ENCODE data around the gene USP20. TPM values are rescaled to one million over a fixed set of nuclear protein-coding genes. Genes with fewer than 3 reads are reported as not detected.

The USP20 gene
- total RNA-seq, 1 donor from 2014 or later: 21.3 TPM

DNA sequence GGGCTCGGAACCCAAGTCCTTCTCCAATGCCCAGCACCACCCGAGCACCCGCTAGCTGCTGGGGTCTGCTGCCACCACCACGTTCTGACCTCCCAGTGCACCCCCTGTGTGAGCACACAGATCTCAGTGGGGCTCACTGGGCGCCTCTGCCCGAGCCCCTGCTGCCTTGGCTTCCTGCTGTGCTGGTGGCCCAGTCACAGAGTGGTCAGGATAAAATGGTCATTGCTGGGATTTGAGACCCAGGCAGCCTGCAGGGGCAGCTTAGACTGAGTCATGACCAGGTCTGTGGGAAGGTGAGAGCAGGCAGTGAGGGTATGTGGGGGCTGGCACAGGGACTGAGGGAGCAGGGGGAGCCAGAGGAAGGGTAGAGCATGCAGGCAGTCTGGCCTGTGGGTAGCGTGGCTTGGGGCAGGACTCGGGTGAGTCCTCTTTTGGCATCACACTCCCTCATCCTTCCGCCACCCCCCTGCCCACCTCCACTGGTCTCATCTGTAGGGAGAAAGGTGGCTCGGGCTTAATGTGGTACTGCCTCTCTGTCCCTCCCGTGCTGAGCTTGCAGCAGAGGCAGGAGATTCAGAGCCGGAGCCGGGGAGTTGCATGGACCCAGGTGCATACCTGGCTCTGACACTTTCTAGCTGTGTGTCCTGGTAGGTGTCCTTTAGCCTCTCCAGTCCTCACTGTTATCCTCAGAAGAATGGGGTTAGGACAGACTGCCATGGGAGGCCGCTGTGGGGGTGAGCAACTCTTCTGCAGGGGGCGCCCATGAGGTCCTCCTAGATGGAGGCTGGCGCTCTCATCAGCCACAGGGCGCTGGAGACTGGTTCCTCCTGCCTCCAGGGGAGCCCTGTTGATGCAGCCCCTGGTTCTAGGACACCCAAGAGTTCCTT, 32.1 kb downstream of the USP20 start:
- Mint-ChIP-seq H3K27ac (ENCODE audit: unreplicated experiment) (no peak overlapping the region), H3K9me3 (ENCODE audit: low read depth) (no peaks in the 10 kb centered on the region), H3K27me3 (ENCODE audit: low read depth) (no peaks in the 10 kb centered on the region), H3K4me3 (ENCODE audit: unreplicated experiment) (no peak overlapping the region), H3K36me3 (ENCODE audit: low read depth) (peaks cover 18% of the 10 kb centered on the region), H3K4me1 (ENCODE audit: low read depth) (no peaks in the 10 kb centered on the region)
- DNase-seq (ENCODE audit: low spot score): no peak
- TF ChIP-seq, protein P1, sequence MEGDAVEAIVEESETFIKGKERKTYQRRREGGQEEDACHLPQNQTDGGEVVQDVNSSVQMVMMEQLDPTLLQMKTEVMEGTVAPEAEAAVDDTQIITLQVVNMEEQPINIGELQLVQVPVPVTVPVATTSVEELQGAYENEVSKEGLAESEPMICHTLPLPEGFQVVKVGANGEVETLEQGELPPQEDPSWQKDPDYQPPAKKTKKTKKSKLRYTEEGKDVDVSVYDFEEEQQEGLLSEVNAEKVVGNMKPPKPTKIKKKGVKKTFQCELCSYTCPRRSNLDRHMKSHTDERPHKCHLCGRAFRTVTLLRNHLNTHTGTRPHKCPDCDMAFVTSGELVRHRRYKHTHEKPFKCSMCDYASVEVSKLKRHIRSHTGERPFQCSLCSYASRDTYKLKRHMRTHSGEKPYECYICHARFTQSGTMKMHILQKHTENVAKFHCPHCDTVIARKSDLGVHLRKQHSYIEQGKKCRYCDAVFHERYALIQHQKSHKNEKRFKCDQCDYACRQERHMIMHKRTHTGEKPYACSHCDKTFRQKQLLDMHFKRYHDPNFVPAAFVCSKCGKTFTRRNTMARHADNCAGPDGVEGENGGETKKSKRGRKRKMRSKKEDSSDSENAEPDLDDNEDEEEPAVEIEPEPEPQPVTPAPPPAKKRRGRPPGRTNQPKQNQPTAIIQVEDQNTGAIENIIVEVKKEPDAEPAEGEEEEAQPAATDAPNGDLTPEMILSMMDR (IDR thresholded peaks at IDR 0.05): no peak

DNA sequence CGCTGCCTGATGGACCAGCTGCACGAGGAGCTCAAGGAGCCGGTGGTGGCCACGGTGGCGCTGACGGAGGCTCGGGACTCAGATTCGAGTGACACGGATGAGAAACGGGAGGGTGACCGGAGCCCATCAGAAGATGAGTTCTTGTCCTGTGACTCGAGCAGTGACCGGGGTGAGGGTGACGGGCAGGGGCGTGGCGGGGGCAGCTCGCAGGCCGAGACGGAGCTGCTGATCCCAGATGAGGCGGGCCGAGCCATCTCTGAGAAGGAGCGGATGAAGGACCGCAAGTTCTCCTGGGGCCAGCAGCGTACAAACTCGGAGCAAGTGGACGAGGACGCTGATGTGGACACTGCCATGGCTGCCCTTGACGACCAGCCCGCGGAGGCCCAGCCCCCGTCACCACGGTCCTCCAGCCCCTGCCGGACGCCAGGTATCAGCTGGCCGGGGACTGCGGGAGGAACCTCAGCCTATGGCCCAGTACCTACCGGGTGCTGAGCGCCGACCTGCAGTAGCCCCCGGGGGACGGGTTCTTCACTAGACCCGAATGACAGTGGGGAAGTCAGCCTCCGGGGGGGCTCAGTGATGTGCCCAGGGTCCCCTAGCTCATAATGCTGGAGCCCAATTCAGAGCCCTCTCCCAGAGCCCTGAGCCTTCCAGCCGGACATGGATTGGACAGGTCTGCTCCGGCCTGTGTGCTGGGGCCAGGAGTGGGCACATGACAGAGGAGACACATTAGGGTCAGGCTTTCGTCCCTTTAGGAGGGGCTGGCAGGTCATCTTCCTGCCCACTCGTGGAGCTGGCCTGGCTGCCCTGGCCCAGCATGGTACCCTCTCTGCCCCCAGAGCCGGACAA, 33.0 kb downstream of the USP20 start:
- TF ChIP-seq, protein P1 (IDR thresholded peaks at IDR 0.05): no peak
- Mint-ChIP-seq H3K27ac (ENCODE audit: unreplicated experiment) (no peak overlapping the region), H3K27me3 (ENCODE audit: low read depth) (no peaks in the 10 kb centered on the region), H3K4me1 (ENCODE audit: low read depth) (no peaks in the 10 kb centered on the region), H3K9me3 (ENCODE audit: low read depth) (no peaks in the 10 kb centered on the region), H3K4me3 (ENCODE audit: unreplicated experiment) (no peak overlapping the region), H3K36me3 (ENCODE audit: low read depth) (peaks cover 18% of the 10 kb centered on the region)
- no peak for DNase-seq (ENCODE audit: low spot score)

- TF ChIP-seq, protein P1 (IDR thresholded peaks at IDR 0.05): no peak
- Mint-ChIP-seq H3K4me1 (ENCODE audit: low read depth) (no peaks in the 10 kb centered on the region), H3K36me3 (ENCODE audit: low read depth) (peaks cover 19% of the 10 kb centered on the region), H3K9me3 (ENCODE audit: low read depth) (no peaks in the 10 kb centered on the region), H3K27me3 (ENCODE audit: low read depth) (no peaks in the 10 kb centered on the region), H3K4me3 (ENCODE audit: unreplicated experiment) (no peak overlapping the region), H3K27ac (ENCODE audit: unreplicated experiment) (no peak overlapping the region)
- DNase-seq (ENCODE audit: low spot score): no peak
These were observed 33.7 kb downstream of the USP20 start for GRCh38 chr9:129868872-129869486.

DNA sequence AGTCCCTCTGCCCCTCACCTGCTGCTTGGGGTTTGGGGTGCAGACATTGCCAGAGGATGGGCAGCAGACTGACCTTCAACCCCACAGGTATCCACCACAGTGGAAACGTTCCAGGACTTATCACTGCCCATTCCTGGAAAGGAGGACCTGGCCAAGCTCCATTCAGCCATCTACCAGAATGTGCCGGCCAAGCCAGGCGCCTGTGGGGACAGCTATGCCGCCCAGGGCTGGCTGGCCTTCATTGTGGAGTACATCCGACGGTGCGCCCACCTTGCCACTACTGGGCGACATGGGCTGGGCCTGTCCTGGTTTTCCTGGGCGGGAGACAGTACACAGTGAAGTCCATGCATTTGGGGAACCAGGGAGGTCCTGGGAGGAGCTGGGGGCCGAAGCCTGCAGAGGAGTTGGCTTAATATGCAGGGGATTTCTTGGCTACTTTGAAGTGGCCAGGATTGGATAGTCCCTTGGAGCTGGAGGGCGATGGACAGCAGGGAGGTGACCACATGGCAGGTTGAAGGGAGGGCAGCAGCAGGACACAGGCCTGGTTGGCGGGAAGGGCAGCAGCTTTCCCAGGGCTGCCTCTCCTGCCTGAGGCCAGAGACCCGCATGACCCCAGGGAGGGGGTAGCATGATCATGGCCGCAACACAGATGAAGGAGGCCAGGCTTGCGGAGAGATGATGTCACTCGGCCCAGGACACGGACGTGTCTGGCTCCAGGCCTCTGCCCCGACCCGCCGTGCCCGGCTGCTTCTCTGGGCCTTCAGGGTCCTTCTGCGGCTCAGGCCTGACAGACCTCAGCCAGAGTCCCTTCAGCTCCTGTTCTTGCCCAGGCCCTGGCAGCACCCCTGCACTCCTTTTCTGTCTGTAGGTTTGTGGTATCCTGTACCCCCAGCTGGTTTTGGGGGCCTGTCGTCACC, 34.6 kb downstream of the USP20 start:
- Mint-ChIP-seq H3K36me3 (ENCODE audit: low read depth) (peaks cover 22% of the 10 kb centered on the region), H3K4me3 (ENCODE audit: unreplicated experiment) (no peak overlapping the region), H3K9me3 (ENCODE audit: low read depth) (no peaks in the 10 kb centered on the region), H3K27me3 (ENCODE audit: low read depth) (no peaks in the 10 kb centered on the region), H3K4me1 (ENCODE audit: low read depth) (no peaks in the 10 kb centered on the region), H3K27ac (ENCODE audit: unreplicated experiment) (no peak overlapping the region)
- TF ChIP-seq, protein P1 (IDR thresholded peaks at IDR 0.05): no peak
- DNase-seq (ENCODE audit: low spot score): no peak
